RWPE2 (cell line): ENCODE measurements around the gene SEMA4D.
A peak's percentile ranks its signal among the peaks of the same experiment; 100 is the strongest.

Experiments
- ATAC-seq: fragments of 200-7000 bp; cut with Tn5 transposase; 3 replicates; pipeline ENCODE4 v1.9.1; 2021; ENCODE audit warnings: low read depth
- DNase-seq: peaks from one replicate; pipeline ENCODE4 v3.0.0-alpha.2; 2020; ENCODE audit warnings: low spot score
- H3K27ac ChIP-seq: fragments of 450-650 bp; 2 replicates; pipeline ENCODE4 v1.5.1; 2017; ENCODE audit warnings: mild to moderate bottlenecking; ENCODE audit not compliant: poor library complexity, severe bottlenecking
- H3K27me3 ChIP-seq: fragments of 250-450 bp; sonication (Bioruptor Pico); 2 replicates; pipeline ENCODE4 v1.5.1; 2021; ENCODE audit warnings: mild to moderate bottlenecking, moderate library complexity; ENCODE audit not compliant: insufficient read depth, poor library complexity, severe bottlenecking
- H3K36me3 ChIP-seq: fragments of 250-450 bp; sonication (Bioruptor Pico); 2 replicates; pipeline ENCODE4 v1.5.1; 2020; ENCODE audit warnings: low read depth, mild to moderate bottlenecking, moderate library complexity
- H3K4me1 ChIP-seq: fragments of 250-450 bp; sonication (Bioruptor Pico); 2 replicates; pipeline ENCODE4 v1.5.1; 2021; ENCODE audit warnings: mild to moderate bottlenecking, moderate library complexity; ENCODE audit not compliant: insufficient read depth, poor library complexity, severe bottlenecking
- H3K4me3 ChIP-seq: fragments of 250-450 bp; sonication (Bioruptor Pico); 2 replicates; pipeline ENCODE4 v1.5.1; 2021; ENCODE audit warnings: mild to moderate bottlenecking, moderate library complexity; ENCODE audit not compliant: severe bottlenecking
- H3K9me3 ChIP-seq: fragments of 250-450 bp; sonication (Bioruptor Pico); 2 replicates; pipeline ENCODE4 v1.5.1; 2021; ENCODE audit warnings: mild to moderate bottlenecking, moderate library complexity; ENCODE audit not compliant: severe bottlenecking
- CTCF ChIP-seq: fragments of 450-650 bp; IDR thresholded peaks from one replicate; pipeline ENCODE4 v1.5.1; 2017; ENCODE audit warnings: mild to moderate bottlenecking, moderate library complexity; ENCODE audit not compliant: poor library complexity, severe bottlenecking

SEMA4D gene

GRCh38 chr9:89477811-89478630 is 19.9 kb downstream of the SEMA4D start:
- TF ChIP-seq CTCF, result no peak
- Histone ChIP-seq H3K4me1 (peaks cover 14% of the 10 kb centered on the region), H3K27me3 (no peaks in the 10 kb centered on the region), H3K4me3 (no peak overlapping the region), H3K36me3 (no peaks in the 10 kb centered on the region), H3K9me3 (no peaks in the 10 kb centered on the region), H3K27ac (peak overlapping the region; percentile 79)
- DNase-seq (no peak), ATAC-seq (peak; percentile 84)

- TF ChIP-seq CTCF, result no peak
- no peaks in the 10 kb centered on the region for H3K9me3 ChIP-seq
- H3K27ac ChIP-seq, result peak overlapping the region; percentile 79
- H3K4me1 ChIP-seq, result peaks cover 14% of the 10 kb centered on the region
- no peaks in the 10 kb centered on the region for H3K27me3 ChIP-seq
- H3K36me3 ChIP-seq, result no peaks in the 10 kb centered on the region
- peak; percentile 40 for ATAC-seq
- no peak overlapping the region for H3K4me3 ChIP-seq
- no peak for DNase-seq
Observed at GRCh38 chr9:89477384-89477783, 20.5 kb downstream of the SEMA4D start.

GRCh38 chr9:89476546-89476945 is 21.4 kb downstream of the SEMA4D start:
- Histone ChIP-seq H3K4me3 (no peak overlapping the region), H3K27ac (peak overlapping the region; percentile 79), H3K27me3 (no peaks in the 10 kb centered on the region), H3K9me3 (no peaks in the 10 kb centered on the region), H3K36me3 (no peaks in the 10 kb centered on the region), H3K4me1 (peaks cover 14% of the 10 kb centered on the region)
- no peak for ATAC-seq
- DNase-seq, result no peak
- TF ChIP-seq CTCF, result no peak

- H3K4me1 ChIP-seq, result peaks cover 14% of the 10 kb centered on the region
- no peak overlapping the region for H3K4me3 ChIP-seq
- no peaks in the 10 kb centered on the region for H3K36me3 ChIP-seq
- no peaks in the 10 kb centered on the region for H3K9me3 ChIP-seq
- no peak for TF ChIP-seq CTCF
- no peak for ATAC-seq
- DNase-seq, result no peak
- no peak overlapping the region for H3K27ac ChIP-seq
- no peaks in the 10 kb centered on the region for H3K27me3 ChIP-seq
Observed at GRCh38 chr9:89475891-89476440, 21.9 kb downstream of the SEMA4D start.

- no peak overlapping the region for H3K27ac ChIP-seq
- H3K36me3 ChIP-seq, result no peaks in the 10 kb centered on the region
- no peak overlapping the region for H3K4me3 ChIP-seq
- H3K4me1 ChIP-seq, result peaks cover 14% of the 10 kb centered on the region
- H3K9me3 ChIP-seq, result no peaks in the 10 kb centered on the region
- TF ChIP-seq CTCF, result no peak
- DNase-seq (no peak), ATAC-seq (no peak)
- H3K27me3 ChIP-seq, result no peaks in the 10 kb centered on the region
Observed at GRCh38 chr9:89474939-89475338, 23.0 kb downstream of the SEMA4D start.
